ENCODE data around the gene SLC19A1.
A peak's percentile ranks its signal among the peaks of the same experiment; 100 is the strongest.

The SLC19A1 gene

DNA sequence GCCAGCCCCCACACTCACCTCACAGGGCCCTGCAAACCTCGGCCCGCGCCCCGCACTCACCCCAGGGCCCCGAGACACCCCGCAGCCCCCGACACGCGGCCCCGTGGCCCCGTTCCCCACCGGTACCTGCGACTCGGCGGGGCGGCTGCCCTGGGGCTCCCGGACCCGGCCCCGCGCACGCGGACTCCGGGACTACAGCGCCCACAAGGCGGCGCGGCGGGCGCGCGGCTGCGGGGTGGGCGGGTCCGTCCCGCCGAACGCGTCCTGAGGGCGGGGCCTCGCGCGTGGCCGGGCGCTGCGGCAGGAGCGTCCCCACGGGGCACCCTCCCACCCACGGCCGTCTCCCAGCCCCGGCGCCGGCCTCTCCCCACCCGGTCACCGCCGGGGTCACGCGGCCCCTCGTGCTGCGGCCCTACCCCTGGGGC lies at the start of gene SLC19A1:
SLC19A1 (minus strand) TSS at position 199 of the 425 bp plus-strand sequence. CDS start 4,481 bp downstream, outside the sequence.
- peak; percentile 67 for DNase-seq (ENCODE audit: low read depth)

GRCh38 chr21:45591619-45592207 lies 49.5 kb upstream of the SLC19A1 start:
- DNase-seq (ENCODE audit: low read depth) = no peak

DNA sequence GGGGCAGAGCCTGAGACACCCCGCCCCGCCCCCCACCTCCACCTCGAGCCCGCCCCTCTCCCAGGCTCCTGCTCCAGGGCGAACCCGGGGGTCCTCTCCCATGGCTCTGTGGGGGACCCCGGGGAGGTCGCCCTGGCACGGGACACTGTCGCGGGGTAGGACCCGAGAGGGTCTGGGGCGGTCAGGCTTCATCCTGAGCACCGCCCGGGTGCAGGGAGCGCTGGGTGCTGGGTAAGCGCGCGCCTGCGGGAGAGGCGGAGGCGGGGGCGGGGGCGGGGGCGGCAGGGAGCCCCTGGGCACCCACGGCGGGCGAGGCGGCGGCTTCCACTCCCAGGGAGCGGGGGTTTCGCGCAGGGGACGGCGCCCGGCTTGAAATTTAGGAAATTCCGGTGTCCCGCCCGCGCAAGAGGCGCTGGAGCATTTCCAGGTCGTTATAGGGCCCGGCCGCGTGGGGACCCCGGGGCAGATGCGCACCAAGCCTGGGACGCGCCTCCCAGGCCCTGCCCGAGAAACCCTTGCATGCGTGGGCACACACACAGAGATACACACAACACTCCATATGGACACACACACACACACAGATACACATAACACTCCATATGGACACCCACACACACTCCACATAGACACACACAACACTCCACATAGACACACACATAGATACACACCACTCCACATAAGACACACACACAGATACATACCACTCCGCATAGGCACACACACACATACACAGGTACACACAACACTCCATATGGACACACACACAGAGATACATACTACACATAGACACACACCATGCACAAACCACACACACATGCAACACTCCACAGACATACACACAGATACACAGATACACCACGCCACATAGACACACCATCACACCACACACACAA lies 48.7 kb upstream of the SLC19A1 start:
- peak; percentile 56 for DNase-seq (ENCODE audit: low read depth)

DNA sequence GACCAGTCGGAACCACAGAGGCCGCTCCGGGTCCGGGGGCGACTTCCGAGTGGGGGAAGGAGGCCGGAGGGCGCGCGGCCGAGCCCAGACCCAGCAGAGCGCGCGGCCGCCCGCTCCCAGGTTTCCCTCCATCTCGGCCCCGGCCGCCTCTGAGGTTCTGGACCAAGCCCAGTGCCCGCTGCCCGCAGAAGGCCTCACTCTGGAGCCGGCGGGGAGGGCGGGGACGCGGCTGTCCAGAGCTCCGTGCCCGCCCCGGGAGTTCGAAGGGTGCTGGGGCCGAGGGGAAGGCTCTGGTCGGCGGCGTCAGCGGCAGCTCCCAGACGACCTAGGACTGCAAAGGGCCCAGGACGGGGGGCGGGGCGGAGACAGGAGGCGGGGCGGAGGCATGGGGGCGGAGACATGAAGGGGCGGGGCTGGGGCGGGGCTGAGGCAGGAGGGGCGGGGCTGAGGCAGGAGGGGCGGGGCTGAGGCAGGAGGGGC lies 48.0 kb upstream of the SLC19A1 start:
- DNase-seq (ENCODE audit: low read depth) = peak; percentile 70

- no peak for DNase-seq (ENCODE audit: low read depth)
These were observed 47.5 kb upstream of the SLC19A1 start for GRCh38 chr21:45589686-45590245.

- DNase-seq (ENCODE audit: low read depth) = no peak
These were observed 46.7 kb upstream of the SLC19A1 start for GRCh38 chr21:45588871-45589491.

DNA sequence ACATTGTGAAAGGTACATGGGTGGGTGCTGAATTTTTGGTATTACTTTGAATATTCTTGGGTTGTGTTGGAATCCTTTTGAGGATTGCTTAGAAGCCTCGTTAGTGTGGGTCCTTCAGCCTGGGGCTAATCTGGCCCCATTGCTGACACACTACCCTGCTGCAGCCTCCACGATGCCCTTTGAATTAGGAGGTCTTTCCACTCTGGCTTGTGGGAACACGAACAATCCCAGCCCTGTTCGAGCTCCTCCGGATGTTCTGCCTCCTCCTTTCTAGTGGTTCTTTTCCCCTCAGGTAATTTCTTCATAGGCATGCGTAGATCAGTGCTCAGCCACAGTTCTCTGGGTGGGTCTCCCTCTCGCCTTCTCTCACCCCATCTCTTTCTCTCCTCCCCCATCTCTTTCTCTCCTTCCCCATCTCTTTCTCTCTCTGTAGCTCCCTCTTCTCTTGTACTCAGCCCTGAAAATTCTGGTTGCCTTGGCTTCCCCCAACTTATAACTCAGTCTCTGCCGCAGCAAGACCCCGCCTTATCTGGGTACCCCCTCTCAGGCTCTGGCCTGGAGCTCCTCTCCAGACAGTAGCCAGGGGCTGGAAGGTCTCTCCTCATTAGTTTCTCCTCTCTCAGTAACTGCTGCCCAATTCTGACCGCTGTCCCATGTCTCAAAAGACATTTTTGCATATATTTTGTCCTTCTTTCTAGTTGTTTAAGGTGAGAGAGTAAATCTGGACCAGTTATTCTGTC lies 46.0 kb upstream of the SLC19A1 start:
- DNase-seq (ENCODE audit: low read depth) = no peak

- no peak for DNase-seq (ENCODE audit: low read depth)
These were observed 44.1 kb upstream of the SLC19A1 start for GRCh38 chr21:45586289-45586858.

DNA sequence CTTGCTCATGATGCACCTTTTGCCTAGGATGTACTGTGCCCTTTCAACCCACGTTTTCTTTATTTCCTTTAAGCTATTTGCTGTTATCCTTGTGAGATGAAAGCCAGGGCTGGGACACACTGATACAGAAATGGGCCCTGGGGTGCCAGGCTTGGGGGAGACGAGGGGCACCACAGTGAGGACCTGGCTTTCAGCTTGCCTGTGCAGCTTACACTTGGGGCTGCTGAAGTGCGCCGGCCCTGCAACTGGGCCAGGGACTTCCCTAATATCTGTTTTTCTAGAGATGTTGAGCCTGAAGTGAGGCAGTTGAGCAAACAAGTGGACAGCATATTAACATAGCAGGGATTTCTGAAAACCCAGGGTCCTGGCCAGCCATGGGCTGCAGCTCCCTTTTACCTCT lies 42.5 kb upstream of the SLC19A1 start:
- DNase-seq (ENCODE audit: low read depth) = no peak

GRCh38 chr21:45583831-45584509 lies 41.7 kb upstream of the SLC19A1 start:
- DNase-seq (ENCODE audit: low read depth) = no peak

GRCh38 chr21:45582128-45582527 lies 39.9 kb upstream of the SLC19A1 start:
- no peak for DNase-seq (ENCODE audit: low read depth)

DNA sequence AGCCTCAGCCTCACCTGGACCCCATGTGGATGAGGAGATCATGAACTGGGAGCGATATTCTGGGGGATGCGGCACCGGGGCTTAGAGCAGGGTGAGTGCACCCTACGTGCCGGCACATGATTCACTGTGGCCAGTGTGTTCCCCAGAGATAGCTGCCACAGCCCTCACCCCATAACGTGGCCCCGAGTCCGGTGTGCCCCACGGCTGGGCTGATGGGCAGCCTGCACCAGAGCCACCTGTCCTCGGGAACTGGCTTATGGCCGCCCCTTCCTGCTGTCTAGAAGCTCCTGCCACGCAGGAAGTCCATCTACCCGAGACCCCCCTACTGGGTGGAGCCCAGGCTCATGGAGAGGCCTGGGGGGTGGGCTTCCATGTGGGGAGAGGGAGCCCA lies 39.1 kb upstream of the SLC19A1 start:
- no peak for DNase-seq (ENCODE audit: low read depth)

DNA sequence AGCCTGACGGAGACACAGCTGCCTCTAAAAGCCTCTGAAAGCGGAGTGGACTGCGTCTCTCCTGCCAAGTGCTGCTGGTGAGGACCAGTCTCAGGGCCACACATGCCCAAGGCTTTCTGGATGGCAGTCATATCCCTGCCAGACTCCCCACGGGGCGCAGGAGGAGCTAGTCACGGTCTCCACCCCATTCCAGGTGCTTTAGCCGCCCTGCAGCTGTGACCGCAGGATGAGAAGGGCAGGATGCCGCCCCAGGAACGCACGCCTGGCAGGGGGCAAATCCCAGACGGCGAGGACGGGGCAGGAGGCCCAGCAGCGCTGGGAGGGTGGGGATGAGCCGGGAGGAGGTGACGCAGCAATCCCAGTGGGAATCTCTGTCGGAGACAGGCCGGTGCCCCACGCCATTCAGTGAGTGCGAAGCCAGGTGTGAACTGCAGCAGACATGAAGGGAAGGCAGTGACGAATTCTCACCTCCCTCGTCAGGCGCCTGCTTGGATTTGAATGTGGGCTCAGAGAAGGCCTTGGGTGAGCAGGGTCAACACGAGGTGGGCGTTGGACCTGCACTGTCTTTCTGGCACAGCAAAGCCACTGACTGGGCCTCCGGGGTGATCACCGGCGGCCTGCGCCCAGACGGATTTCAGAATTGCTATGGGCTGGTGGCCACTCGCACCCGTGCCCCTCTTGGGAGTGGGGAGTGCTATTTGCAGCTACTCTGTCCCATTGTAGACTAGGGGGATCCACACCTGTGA lies 38.5 kb upstream of the SLC19A1 start:
- no peak for DNase-seq (ENCODE audit: low read depth)

DNA sequence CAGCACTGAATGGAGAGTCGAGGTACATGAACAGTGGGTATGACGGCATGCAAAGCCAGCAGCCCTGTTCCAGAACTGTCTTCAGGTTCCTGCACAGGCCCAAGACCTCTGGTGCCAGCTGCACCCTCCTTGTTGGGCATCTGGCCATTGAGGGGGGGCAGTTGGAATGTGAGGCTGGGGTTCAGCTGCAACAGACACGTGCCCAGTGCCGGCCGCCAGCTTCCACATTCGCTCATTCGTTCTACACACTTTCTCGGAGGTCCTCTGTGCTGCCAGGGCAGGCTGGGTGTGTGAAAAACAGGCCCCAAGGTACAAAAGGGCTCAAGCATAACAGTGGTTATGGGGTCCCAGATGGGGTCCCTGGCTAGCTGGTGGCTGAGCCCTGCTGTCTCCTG lies 37.9 kb upstream of the SLC19A1 start:
- no peak for DNase-seq (ENCODE audit: low read depth)

GRCh38 chr21:45579383-45580180 lies 37.3 kb upstream of the SLC19A1 start:
- no peak for DNase-seq (ENCODE audit: low read depth)

GRCh38 chr21:45578811-45579381 lies 36.7 kb upstream of the SLC19A1 start:
- DNase-seq (ENCODE audit: low read depth) = no peak

GRCh38 chr21:45578176-45578801 lies 36.0 kb upstream of the SLC19A1 start:
- DNase-seq (ENCODE audit: low read depth) = no peak

GRCh38 chr21:45577801-45578175 lies 35.5 kb upstream of the SLC19A1 start:
- DNase-seq (ENCODE audit: low read depth) = no peak
